Endothelial cell of umbilical vein (primary cell): Measurements from ENCODE around the gene GPR158.

ENCODE experiments used
- EZH2 ChIP-seq: IDR thresholded peaks from 2 replicates; pipeline ENCODE4 v1.6.1; 2012; ENCODE audit warnings: borderline replicate concordance, low read depth, mild to moderate bottlenecking, moderate library complexity, low read length, inconsistent platforms; ENCODE audit not compliant: severe bottlenecking
- JUN ChIP-seq: IDR thresholded peaks from 2 replicates; pipeline ENCODE4 v1.6.1; 2011; ENCODE audit warnings: borderline replicate concordance, low read depth; ENCODE audit not compliant: insufficient read length, insufficient read depth
- POLR2AphosphoS5 ChIP-seq: IDR thresholded peaks from 2 replicates; pipeline ENCODE4 v1.6.1; 2012; ENCODE audit warnings: low read depth, mild to moderate bottlenecking, control low read depth, low read length, moderate library complexity; ENCODE audit not compliant: insufficient read depth
- TF ChIP-seq, protein P1 (sequence below), 2 donors: IDR thresholded peaks; 1 replicate in 1 of 2; 2 replicates in 1 of 2; pipeline ENCODE4 v1.5.1; 2011; ENCODE audit warnings: low read length in 2 of 2, mild to moderate bottlenecking in 2 of 2, moderate library complexity in 2 of 2, control low read depth in 1 of 2, inconsistent platforms in 1 of 2, low read depth in 1 of 2; ENCODE audit not compliant: insufficient read depth in 1 of 2; ENCODE audit errors: extremely low read depth in 1 of 2

DNA sequence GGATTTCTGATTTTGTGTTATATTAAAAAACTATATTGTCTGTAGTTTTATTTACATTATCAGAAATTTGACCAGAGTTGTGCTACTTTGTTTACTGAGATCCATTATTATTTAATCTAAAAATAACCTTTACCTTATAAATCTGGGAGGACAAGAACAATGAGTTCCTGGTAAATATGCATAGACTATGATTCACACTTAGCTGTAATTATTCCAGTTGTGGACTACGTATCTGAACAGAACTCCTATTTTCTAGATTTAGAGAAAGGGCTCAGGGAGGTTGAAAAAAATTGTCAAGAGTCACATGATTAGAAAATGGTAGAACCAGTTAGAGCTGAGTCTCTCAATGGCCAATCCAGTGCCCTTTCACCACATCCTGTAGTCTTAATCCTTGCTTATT, 4.2 kb upstream of the GPR158 start:
- TF ChIP-seq, protein P1, sequence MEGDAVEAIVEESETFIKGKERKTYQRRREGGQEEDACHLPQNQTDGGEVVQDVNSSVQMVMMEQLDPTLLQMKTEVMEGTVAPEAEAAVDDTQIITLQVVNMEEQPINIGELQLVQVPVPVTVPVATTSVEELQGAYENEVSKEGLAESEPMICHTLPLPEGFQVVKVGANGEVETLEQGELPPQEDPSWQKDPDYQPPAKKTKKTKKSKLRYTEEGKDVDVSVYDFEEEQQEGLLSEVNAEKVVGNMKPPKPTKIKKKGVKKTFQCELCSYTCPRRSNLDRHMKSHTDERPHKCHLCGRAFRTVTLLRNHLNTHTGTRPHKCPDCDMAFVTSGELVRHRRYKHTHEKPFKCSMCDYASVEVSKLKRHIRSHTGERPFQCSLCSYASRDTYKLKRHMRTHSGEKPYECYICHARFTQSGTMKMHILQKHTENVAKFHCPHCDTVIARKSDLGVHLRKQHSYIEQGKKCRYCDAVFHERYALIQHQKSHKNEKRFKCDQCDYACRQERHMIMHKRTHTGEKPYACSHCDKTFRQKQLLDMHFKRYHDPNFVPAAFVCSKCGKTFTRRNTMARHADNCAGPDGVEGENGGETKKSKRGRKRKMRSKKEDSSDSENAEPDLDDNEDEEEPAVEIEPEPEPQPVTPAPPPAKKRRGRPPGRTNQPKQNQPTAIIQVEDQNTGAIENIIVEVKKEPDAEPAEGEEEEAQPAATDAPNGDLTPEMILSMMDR (IDR thresholded peaks at IDR 0.05; ENCODE audit: extremely low read depth in 1 of 2, insufficient read depth in 1 of 2, low read depth in 1 of 2, low read length in 2 of 2), result no peak
- TF ChIP-seq POLR2AphosphoS5 (no peak), JUN (no peak), EZH2 (no peak)
